Measurements from ENCODE around the gene TUBGCP2. TPM values are rescaled to one million over a fixed set of nuclear protein-coding genes. Genes with fewer than 3 reads are reported as not detected.

The TUBGCP2 gene
- total and polyA plus RNA-seq, 2 donors from 2014 or later: 61.4 to 93.3 TPM

GRCh38 chr10:133261726-133262325 lies 46.8 kb downstream of the TUBGCP2 start:
- FAIRE-seq (no peak), DNase-seq (peak; percentile 63 to 97 (median 81))
- Histone ChIP-seq H3K4me3 (ENCODE audit: low read length in 3 of 3) (peak overlapping the region in 2 of 3 donors; percentile 57 to 59), H3K36me3 (ENCODE audit: control insufficient read depth in 2 of 3, insufficient read depth in 3 of 3, low read length in 3 of 3) (no peaks in the 10 kb centered on the region), H3K9me3 (ENCODE audit: control insufficient read depth in 2 of 3, insufficient read depth in 1 of 3, low read length in 3 of 3) (no peaks in the 10 kb centered on the region), H3K27ac (ENCODE audit: low read depth in 2 of 2, low read length in 2 of 2) (peak overlapping the region; percentile 28 to 71), H3K27me3 (ENCODE audit: control insufficient read depth, insufficient read depth, low read length) (no peaks in the 10 kb centered on the region), H3K4me1 (ENCODE audit: control insufficient read depth in 2 of 3, insufficient read depth in 2 of 3, low read depth in 1 of 3, low read length in 3 of 3) (peaks cover 0 to 16% (median 0%) of the 10 kb centered on the region in 3 donors), H3K9ac (ENCODE audit: low read length in 3 of 3) (peak overlapping the region in 2 of 3 donors; percentile 26 to 61)
- no peak for TF ChIP-seq CTCF (IDR thresholded peaks at IDR 0.05; ENCODE audit: borderline replicate concordance, extremely low read depth, insufficient read depth)
- intact Hi-C loops (cut with DNase I): no loop called here

GRCh38 chr10:133260895-133261725 lies 47.6 kb downstream of the TUBGCP2 start:
- H3K27me3 ChIP-seq (ENCODE audit: control insufficient read depth, insufficient read depth, low read length): no peaks in the 10 kb centered on the region
- intact Hi-C loops (cut with DNase I): no loop called here
- no peaks in the 10 kb centered on the region for H3K36me3 ChIP-seq (ENCODE audit: control insufficient read depth in 2 of 3, insufficient read depth in 3 of 3, low read length in 3 of 3)
- peaks cover 0 to 16% (median 0%) of the 10 kb centered on the region in 3 donors for H3K4me1 ChIP-seq (ENCODE audit: control insufficient read depth in 2 of 3, insufficient read depth in 2 of 3, low read depth in 1 of 3, low read length in 3 of 3)
- H3K9ac ChIP-seq (ENCODE audit: low read length in 3 of 3): peak overlapping the region in 1 of 3 donors; percentile 61
- no peak for FAIRE-seq
- peak in 3 of 5 donors; percentile 63 to 91 (median 87) for DNase-seq
- peak overlapping the region; percentile 53 to 71 for H3K27ac ChIP-seq (ENCODE audit: low read depth in 2 of 2, low read length in 2 of 2)
- no peaks in the 10 kb centered on the region for H3K9me3 ChIP-seq (ENCODE audit: control insufficient read depth in 2 of 3, insufficient read depth in 1 of 3, low read length in 3 of 3)
- H3K4me3 ChIP-seq (ENCODE audit: low read length in 3 of 3): peak overlapping the region in 2 of 3 donors; percentile 56 to 59
- TF ChIP-seq CTCF (IDR thresholded peaks at IDR 0.05; ENCODE audit: borderline replicate concordance, extremely low read depth, insufficient read depth): no peak

- Histone ChIP-seq H3K4me1 (ENCODE audit: control insufficient read depth in 2 of 3, insufficient read depth in 2 of 3, low read depth in 1 of 3, low read length in 3 of 3) (peaks cover 0 to 16% (median 0%) of the 10 kb centered on the region in 3 donors), H3K27me3 (ENCODE audit: control insufficient read depth, insufficient read depth, low read length) (no peaks in the 10 kb centered on the region), H3K4me3 (ENCODE audit: low read length in 3 of 3) (no peak overlapping the region), H3K27ac (ENCODE audit: low read depth in 2 of 2, low read length in 2 of 2) (no peak overlapping the region), H3K9me3 (ENCODE audit: control insufficient read depth in 2 of 3, insufficient read depth in 1 of 3, low read length in 3 of 3) (no peaks in the 10 kb centered on the region), H3K36me3 (ENCODE audit: control insufficient read depth in 2 of 3, insufficient read depth in 3 of 3, low read length in 3 of 3) (no peaks in the 10 kb centered on the region), H3K9ac (ENCODE audit: low read length in 3 of 3) (no peak overlapping the region)
- FAIRE-seq (no peak), DNase-seq (no peak)
- TF ChIP-seq CTCF (IDR thresholded peaks at IDR 0.05; ENCODE audit: borderline replicate concordance, extremely low read depth, insufficient read depth): no peak
- intact Hi-C loops (cut with DNase I): no loop called here
Observed at GRCh38 chr10:133259602-133259989, 49.1 kb downstream of the TUBGCP2 start.
